D721Med (cell line): ENCODE measurements around the gene LRRFIP1.
"Not testable (repeated sequence)": the region's sequence is repeated elsewhere in the genome, so short reads cannot be mapped to it uniquely, and the experiment has no call there.

ENCODE experiments used
- DNase-seq: peaks from one replicate; pipeline ENCODE4 v3.0.0; 2011; ENCODE audit warnings: low spot score; ENCODE audit not compliant: insufficient read length
- FAIRE-seq: peaks from 2 replicates; lab custom pipeline; 2011; peaks lifted over from hg19 to GRCh38; lab: Jason Lieb, UNC
- CTCF ChIP-seq: IDR thresholded peaks from 2 replicates; pipeline ENCODE4 v1.5.1; 2012; ENCODE audit warnings: mild to moderate bottlenecking, control low read depth; ENCODE audit not compliant: insufficient read depth; ENCODE audit errors: missing control alignments

The LRRFIP1 gene

GRCh38 chr2:237661270-237661669, 33.9 kb downstream of the LRRFIP1 start:
- FAIRE-seq (no peak), DNase-seq (no peak)
- no peak for TF ChIP-seq CTCF

- FAIRE-seq (no peak), DNase-seq (no peak)
- no peak for TF ChIP-seq CTCF
These were observed 34.5 kb downstream of the LRRFIP1 start for GRCh38 chr2:237661799-237662328.

- FAIRE-seq, result no peak
These were observed 35.3 kb downstream of the LRRFIP1 start for GRCh38 chr2:237662671-237663093.

GRCh38 chr2:237663517-237664110, 36.2 kb downstream of the LRRFIP1 start:
- FAIRE-seq (no peak), DNase-seq (no peak)
- TF ChIP-seq CTCF, result no peak

More at GRCh38 chr2:237662671-237663093, 35.3 kb downstream of the LRRFIP1 start:
- DNase-seq, result no peak
- TF ChIP-seq CTCF, result no peak

- no peak for TF ChIP-seq CTCF
- DNase-seq (no peak), FAIRE-seq (no peak)
These were observed 36.8 kb downstream of the LRRFIP1 start for GRCh38 chr2:237664151-237664550.

GRCh38 chr2:237665713-237666143, 38.3 kb downstream of the LRRFIP1 start:
- FAIRE-seq (no peak), DNase-seq (no peak)
- TF ChIP-seq CTCF, result no peak

GRCh38 chr2:237666606-237667005, 39.2 kb downstream of the LRRFIP1 start:
- DNase-seq (no peak), FAIRE-seq (no peak)
- no peak for TF ChIP-seq CTCF

- not testable (repeated sequence) for FAIRE-seq
These were observed 39.7 kb downstream of the LRRFIP1 start for GRCh38 chr2:237667050-237667576.

More at GRCh38 chr2:237667050-237667576, 39.7 kb downstream of the LRRFIP1 start:
- DNase-seq, result not testable (repeated sequence)
